Omental fat pad (tissue), 4 donors: ENCODE data around the gene PCOLCE2. TPM values are rescaled to one million over a fixed set of nuclear protein-coding genes. Genes with fewer than 3 reads are reported as not detected.

Experiments used
- ATAC-seq: fragments of 150-250 bp; one replicate; pipeline ENCODE4 v1.9.1; 2016; ENCODE audit warnings: mild to moderate bottlenecking, moderate library complexity; ENCODE audit not compliant: low FRiP score
- DNase-seq: peaks from one replicate; pipeline ENCODE4 v3.0.0-alpha.2; 2019; ENCODE audit warnings: low spot score
- CTCF ChIP-seq, 3 donors: fragments of 450-650 bp; IDR thresholded peaks; one replicate each; pipeline ENCODE4 v1.5.1; 2016 to 2017; ENCODE audit warnings: antibody characterized with exemption in 3 of 3, mild to moderate bottlenecking in 3 of 3, moderate library complexity in 2 of 3
- total RNA-seq, 4 donors: library from RNA; depleted of rRNA; stranded (reverse); fragments of >200 nt; gene quantifications; one replicate each; pipeline ENCODE4 v1.1.0, GENCODE V29; 2016

The PCOLCE2 gene
- total RNA-seq, 4 donors from 2014 or later, result 70.3 to 238 (median 159) TPM

GRCh38 chr3:142929890-142930289 lies 41.0 kb upstream of the PCOLCE2 start:
- ATAC-seq, result no peak
- no peak for TF ChIP-seq CTCF (IDR thresholded peaks at IDR 0.05)
- DNase-seq, result no peak

GRCh38 chr3:142929109-142929508 lies 40.2 kb upstream of the PCOLCE2 start:
- no peak for TF ChIP-seq CTCF (IDR thresholded peaks at IDR 0.05)
- DNase-seq (no peak), ATAC-seq (no peak)

- no peak for ATAC-seq
- TF ChIP-seq CTCF (IDR thresholded peaks at IDR 0.05), result no peak
- DNase-seq, result no peak
Measured at GRCh38 chr3:142926368-142926944, 37.6 kb upstream of the PCOLCE2 start.

- DNase-seq, result no peak
- no peak for ATAC-seq
- TF ChIP-seq CTCF (IDR thresholded peaks at IDR 0.05), result no peak
Measured at GRCh38 chr3:142925140-142925539, 36.3 kb upstream of the PCOLCE2 start.

GRCh38 chr3:142923694-142924093 lies 34.8 kb upstream of the PCOLCE2 start:
- TF ChIP-seq CTCF (IDR thresholded peaks at IDR 0.05), result no peak
- ATAC-seq, result no peak
- no peak for DNase-seq

GRCh38 chr3:142916605-142917004 lies 27.7 kb upstream of the PCOLCE2 start:
- no peak for TF ChIP-seq CTCF (IDR thresholded peaks at IDR 0.05)
- ATAC-seq (no peak), DNase-seq (no peak)

GRCh38 chr3:142915636-142916035 lies 26.8 kb upstream of the PCOLCE2 start:
- no peak for TF ChIP-seq CTCF (IDR thresholded peaks at IDR 0.05)
- DNase-seq (no peak), ATAC-seq (no peak)
